Liver (tissue), 9 donors: Measurements from ENCODE around the gene PRR20E. TPM values are rescaled to one million over a fixed set of nuclear protein-coding genes. Genes with fewer than 3 reads are reported as not detected.
"Not testable (repeated sequence)": the region's sequence is repeated elsewhere in the genome, so short reads cannot be mapped to it uniquely, and the experiment has no call there.

Source experiments
- DNase-seq: peaks from one replicate; pipeline ENCODE4 v3.0.0-alpha.2; 2017; ENCODE audit warnings: low spot score
- H3K27ac ChIP-seq, 2 donors: one replicate each; pipeline ENCODE4 v1.7.0; 2013; ENCODE audit warnings: inconsistent platforms in 2 of 2, low read length in 2 of 2, control low read depth in 1 of 2, low read depth in 1 of 2, mild to moderate bottlenecking in 1 of 2
- H3K27me3 ChIP-seq, 4 donors: one replicate each; pipeline versions ENCODE4 v1.6.1 to v1.7.0; 2013; ENCODE audit warnings: low read length in 3 of 4, inconsistent platforms in 1 of 4, mild to moderate bottlenecking in 1 of 4, moderate library complexity in 1 of 4; ENCODE audit not compliant: control insufficient read depth in 4 of 4, insufficient read depth in 4 of 4
- H3K36me3 ChIP-seq, 4 donors: one replicate each; pipeline versions ENCODE4 v1.6.1 to v1.7.0; 2013; ENCODE audit warnings: low read length in 3 of 4, mild to moderate bottlenecking in 3 of 4, low read depth in 1 of 4, moderate library complexity in 1 of 4; ENCODE audit not compliant: control insufficient read depth in 4 of 4, insufficient read depth in 3 of 4
- H3K4me1 ChIP-seq, 4 donors: one replicate each; pipeline versions ENCODE4 v1.6.1 to v1.7.0; 2013; ENCODE audit warnings: low read length in 3 of 4, mild to moderate bottlenecking in 3 of 4, moderate library complexity in 1 of 4; ENCODE audit not compliant: control insufficient read depth in 4 of 4, insufficient read depth in 4 of 4
- H3K4me3 ChIP-seq, 3 donors: one replicate each; pipeline versions ENCODE4 v1.6.1 to v1.7.0; 2013; ENCODE audit warnings: low read length in 3 of 3, control low read depth in 1 of 3, low read depth in 1 of 3, mild to moderate bottlenecking in 1 of 3
- H3K9ac ChIP-seq, 2 donors: one replicate each; pipeline ENCODE4 v1.7.0; 2013; ENCODE audit warnings: low read length in 2 of 2, mild to moderate bottlenecking in 2 of 2, moderate library complexity in 2 of 2, control low read depth in 1 of 2, low read depth in 1 of 2
- H3K9me3 ChIP-seq, 4 donors: one replicate each; pipeline versions ENCODE4 v1.6.1 to v1.7.0; 2013; ENCODE audit warnings: low read length in 3 of 4; ENCODE audit not compliant: control insufficient read depth in 4 of 4
- EGR1 ChIP-seq, 2 donors: IDR thresholded peaks; 2 replicates each; pipeline ENCODE4 v1.6.1; 2016 to 2018; ENCODE audit warnings: antibody characterized with exemption in 2 of 2, low read depth in 2 of 2
- FOXA1 ChIP-seq: IDR thresholded peaks from 2 replicates; pipeline ENCODE4 v1.6.1; 2016; ENCODE audit warnings: antibody characterized with exemption
- FOXA2 ChIP-seq: IDR thresholded peaks from 2 replicates; pipeline ENCODE4 v1.6.1; 2016; ENCODE audit warnings: antibody characterized with exemption
- GABPA ChIP-seq, 2 donors: IDR thresholded peaks in 1 of 2; conservative IDR thresholded peaks in 1 of 2; 2 replicates each; pipeline ENCODE4 v1.6.1; 2016; ENCODE audit warnings: antibody characterized with exemption in 2 of 2, mild to moderate bottlenecking in 1 of 2, moderate library complexity in 1 of 2
- HNF4A ChIP-seq, 2 donors: conservative IDR thresholded peaks; 2 replicates each; pipeline ENCODE4 v1.6.1; 2016; ENCODE audit warnings: antibody characterized with exemption in 2 of 2, mild to moderate bottlenecking in 2 of 2
- HNF4G ChIP-seq: IDR thresholded peaks from 2 replicates; pipeline ENCODE4 v1.6.1; 2016; ENCODE audit warnings: antibody characterized with exemption
- JUND ChIP-seq, 2 donors: IDR thresholded peaks; 2 replicates each; pipeline ENCODE4 v1.6.1; 2016; ENCODE audit warnings: antibody characterized with exemption in 2 of 2
- NR2F2 ChIP-seq: IDR thresholded peaks from 2 replicates; pipeline ENCODE4 v1.6.1; 2016; ENCODE audit warnings: antibody characterized with exemption
- RAD21 ChIP-seq, 2 donors: IDR thresholded peaks; 2 replicates each; pipeline ENCODE4 v1.6.1; 2016; ENCODE audit warnings: antibody characterized with exemption in 2 of 2, mild to moderate bottlenecking in 2 of 2
- RXRA ChIP-seq, 2 donors: IDR thresholded peaks; 2 replicates each; pipeline ENCODE4 v1.6.1; 2017 to 2018; ENCODE audit warnings: antibody characterized with exemption in 2 of 2, mild to moderate bottlenecking in 1 of 2
- SP1 ChIP-seq: IDR thresholded peaks from 2 replicates; pipeline ENCODE4 v1.6.1; 2018; ENCODE audit warnings: antibody characterized with exemption, mild to moderate bottlenecking
- TAF1 ChIP-seq: conservative IDR thresholded peaks from 2 replicates; pipeline ENCODE4 v1.6.1; 2016; ENCODE audit warnings: antibody characterized with exemption, mild to moderate bottlenecking
- WGBS: extraction: QIAGEN DNeasy Blood & Tissue Kit; methylation state at CpG from one replicate; pipeline ENCODE4 v1.1.7; 2013; 5-methylcytosine and 5-hydroxymethylcytosine counted together
- polyA plus RNA-seq, 2 donors: library from polyadenylated mRNA; stranded (reverse) in 1 of 2; unstranded in 1 of 2; fragments of 200-250 nt in 1 of 2; fragments of >200 nt in 1 of 2; fragmentation: Nextera tagmentation in 1 of 2; extraction: Ambion mirVana in 1 of 2; gene quantifications; one replicate each; pipeline versions ENCODE4 v1.2.1 to v1.2.3, GENCODE V29; 2013 to 2015
- total RNA-seq, 2 donors: library from RNA; depleted of rRNA; stranded (reverse); fragments of >200 nt; gene quantifications; one replicate each; pipeline ENCODE4 v1.2.3, GENCODE V29; 2014
- TF ChIP-seq, protein P1 (sequence below): IDR thresholded peaks from 2 replicates; pipeline ENCODE4 v1.6.1; 2016; ENCODE audit warnings: antibody characterized with exemption
- TF ChIP-seq, protein P2 (sequence below): IDR thresholded peaks from 2 replicates; pipeline ENCODE4 v1.6.1; 2016; ENCODE audit warnings: antibody characterized with exemption
- TF ChIP-seq, protein P3 (sequence below): IDR thresholded peaks from 2 replicates; pipeline ENCODE4 v1.6.1; 2016; ENCODE audit warnings: antibody characterized with exemption, mild to moderate bottlenecking
- TF ChIP-seq, protein P4 (sequence below): fragments of 150-350 bp; IDR thresholded peaks from 2 replicates; pipeline ENCODE4 v1.5.1; 2017; ENCODE audit warnings: improper control_type of control experiment, low read depth, low read length; ENCODE audit not compliant: missing input control
- TF ChIP-seq, protein P5 (sequence below): IDR thresholded peaks from 2 replicates; pipeline ENCODE4 v1.6.1; 2016; ENCODE audit warnings: antibody characterized with exemption
- donor health status: healthy.
- donor health status: healthy.
- donor health status: healthy.
- donor health status: healthy.
- donor health status: healthy.

PRR20E gene
- total and polyA plus RNA-seq, 4 donors, result not detected

DNA sequence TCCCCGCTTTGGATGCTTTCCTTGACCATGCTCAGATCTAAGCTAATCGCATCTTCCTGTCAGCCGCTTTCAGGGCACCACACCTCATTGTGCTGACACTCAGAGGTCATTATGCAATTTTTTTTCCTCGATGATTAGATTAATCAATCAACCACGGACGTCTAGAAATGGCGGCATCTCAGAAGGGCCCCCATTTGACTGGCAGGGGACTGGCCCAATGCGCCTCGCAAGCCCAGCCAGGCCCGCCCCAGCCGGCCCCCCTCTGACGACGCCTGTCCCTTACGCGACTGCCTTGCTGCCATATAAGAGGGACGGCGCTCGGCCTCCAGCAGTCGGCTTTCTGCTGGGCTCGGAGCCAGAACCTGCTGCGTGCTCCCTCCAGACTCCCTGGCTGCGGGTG, 6.7 kb upstream of the PRR20E start, which contains the start of gene PRR20D:
Gene PRR20D, plus strand, starts transcription at position 301 of the 400 bp plus-strand sequence. CDS start 387 bp downstream, outside the sequence.
- H3K4me3 ChIP-seq, DNase-seq, H3K4me1 ChIP-seq, H3K27me3 ChIP-seq, H3K9ac ChIP-seq, H3K27ac ChIP-seq, H3K36me3 ChIP-seq, H3K9me3 ChIP-seq: not testable (repeated sequence)
- WGBS, result no CpG with 5 or more reads among the region's 22 CpGs

DNA sequence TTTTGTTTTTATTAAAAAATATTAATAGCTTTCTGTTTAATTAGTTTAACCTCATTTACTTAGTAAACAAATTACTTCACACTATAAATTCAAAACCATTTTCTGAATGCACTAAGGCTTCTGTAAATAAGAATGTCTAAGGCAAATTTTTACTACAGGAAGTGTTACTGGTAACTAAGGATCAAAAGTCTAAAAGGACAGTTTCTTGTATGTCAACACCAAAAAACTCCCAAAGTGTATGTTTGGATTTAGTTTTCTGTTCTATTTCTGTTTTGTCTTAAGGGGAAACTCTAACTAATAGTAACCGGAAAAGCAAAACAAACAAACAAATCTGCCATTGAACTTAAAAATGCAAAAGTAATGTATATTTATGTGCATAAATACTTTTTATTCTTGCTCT, 24.7 kb downstream of the PRR20E start:
- H3K9me3 ChIP-seq, result no peaks in the 10 kb centered on the region
- TF ChIP-seq NR2F2 (no peak), FOXA2 (peak; percentile 20), HNF4A (conservative IDR thresholded peaks at IDR 0.05) (peak in 1 of 2 donors; percentile 64)
- 35% methylated on average over 1 of the region's 1 CpG for WGBS

DNA sequence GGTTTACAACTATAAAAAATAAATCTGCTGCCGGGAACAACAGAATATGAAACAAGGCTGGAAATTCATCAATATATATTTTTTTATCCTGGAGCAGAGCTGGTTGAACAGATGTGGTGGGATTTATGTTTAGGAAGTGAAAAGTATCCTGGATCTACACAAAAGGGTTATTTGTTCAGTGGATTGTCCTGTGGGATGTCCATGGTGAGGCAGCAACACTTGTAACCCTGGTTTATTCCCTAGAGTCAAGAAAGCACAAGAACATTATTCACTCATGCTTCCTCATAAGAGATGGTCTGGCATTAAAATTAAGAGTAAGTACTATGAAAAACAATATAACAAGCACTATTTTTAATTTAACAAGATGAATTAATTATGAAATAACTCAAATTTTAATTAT, 46.0 kb downstream of the PRR20E start:
- no peak overlapping the region for H3K9ac ChIP-seq
- no peak overlapping the region for H3K4me3 ChIP-seq
- no peak overlapping the region for H3K27ac ChIP-seq
- WGBS, result 95% methylated on average over 1 of the region's 1 CpG
- TF ChIP-seq, protein P1, sequence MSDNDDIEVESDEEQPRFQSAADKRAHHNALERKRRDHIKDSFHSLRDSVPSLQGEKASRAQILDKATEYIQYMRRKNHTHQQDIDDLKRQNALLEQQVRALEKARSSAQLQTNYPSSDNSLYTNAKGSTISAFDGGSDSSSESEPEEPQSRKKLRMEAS, result no peak
- TF ChIP-seq JUND (IDR thresholded peaks at IDR 0.05) (no peak), EGR1 (IDR thresholded peaks at IDR 0.05; ENCODE audit: low read depth in 2 of 2) (no peak), NR2F2 (no peak), RAD21 (IDR thresholded peaks at IDR 0.05) (no peak), GABPA (IDR thresholded peaks at IDR 0.05 in 1 of 2, conservative IDR thresholded peaks at IDR 0.05 in 1 of 2) (no peak), FOXA1 (no peak), RXRA (IDR thresholded peaks at IDR 0.05) (no peak), HNF4A (conservative IDR thresholded peaks at IDR 0.05) (no peak), HNF4G (no peak), TAF1 (no peak), FOXA2 (no peak), SP1 (no peak)
- TF ChIP-seq, protein P2, sequence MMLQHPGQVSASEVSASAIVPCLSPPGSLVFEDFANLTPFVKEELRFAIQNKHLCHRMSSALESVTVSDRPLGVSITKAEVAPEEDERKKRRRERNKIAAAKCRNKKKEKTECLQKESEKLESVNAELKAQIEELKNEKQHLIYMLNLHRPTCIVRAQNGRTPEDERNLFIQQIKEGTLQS, result no peak
- TF ChIP-seq, protein P3, sequence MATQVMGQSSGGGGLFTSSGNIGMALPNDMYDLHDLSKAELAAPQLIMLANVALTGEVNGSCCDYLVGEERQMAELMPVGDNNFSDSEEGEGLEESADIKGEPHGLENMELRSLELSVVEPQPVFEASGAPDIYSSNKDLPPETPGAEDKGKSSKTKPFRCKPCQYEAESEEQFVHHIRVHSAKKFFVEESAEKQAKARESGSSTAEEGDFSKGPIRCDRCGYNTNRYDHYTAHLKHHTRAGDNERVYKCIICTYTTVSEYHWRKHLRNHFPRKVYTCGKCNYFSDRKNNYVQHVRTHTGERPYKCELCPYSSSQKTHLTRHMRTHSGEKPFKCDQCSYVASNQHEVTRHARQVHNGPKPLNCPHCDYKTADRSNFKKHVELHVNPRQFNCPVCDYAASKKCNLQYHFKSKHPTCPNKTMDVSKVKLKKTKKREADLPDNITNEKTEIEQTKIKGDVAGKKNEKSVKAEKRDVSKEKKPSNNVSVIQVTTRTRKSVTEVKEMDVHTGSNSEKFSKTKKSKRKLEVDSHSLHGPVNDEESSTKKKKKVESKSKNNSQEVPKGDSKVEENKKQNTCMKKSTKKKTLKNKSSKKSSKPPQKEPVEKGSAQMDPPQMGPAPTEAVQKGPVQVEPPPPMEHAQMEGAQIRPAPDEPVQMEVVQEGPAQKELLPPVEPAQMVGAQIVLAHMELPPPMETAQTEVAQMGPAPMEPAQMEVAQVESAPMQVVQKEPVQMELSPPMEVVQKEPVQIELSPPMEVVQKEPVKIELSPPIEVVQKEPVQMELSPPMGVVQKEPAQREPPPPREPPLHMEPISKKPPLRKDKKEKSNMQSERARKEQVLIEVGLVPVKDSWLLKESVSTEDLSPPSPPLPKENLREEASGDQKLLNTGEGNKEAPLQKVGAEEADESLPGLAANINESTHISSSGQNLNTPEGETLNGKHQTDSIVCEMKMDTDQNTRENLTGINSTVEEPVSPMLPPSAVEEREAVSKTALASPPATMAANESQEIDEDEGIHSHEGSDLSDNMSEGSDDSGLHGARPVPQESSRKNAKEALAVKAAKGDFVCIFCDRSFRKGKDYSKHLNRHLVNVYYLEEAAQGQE, result no peak
- TF ChIP-seq, protein P4, sequence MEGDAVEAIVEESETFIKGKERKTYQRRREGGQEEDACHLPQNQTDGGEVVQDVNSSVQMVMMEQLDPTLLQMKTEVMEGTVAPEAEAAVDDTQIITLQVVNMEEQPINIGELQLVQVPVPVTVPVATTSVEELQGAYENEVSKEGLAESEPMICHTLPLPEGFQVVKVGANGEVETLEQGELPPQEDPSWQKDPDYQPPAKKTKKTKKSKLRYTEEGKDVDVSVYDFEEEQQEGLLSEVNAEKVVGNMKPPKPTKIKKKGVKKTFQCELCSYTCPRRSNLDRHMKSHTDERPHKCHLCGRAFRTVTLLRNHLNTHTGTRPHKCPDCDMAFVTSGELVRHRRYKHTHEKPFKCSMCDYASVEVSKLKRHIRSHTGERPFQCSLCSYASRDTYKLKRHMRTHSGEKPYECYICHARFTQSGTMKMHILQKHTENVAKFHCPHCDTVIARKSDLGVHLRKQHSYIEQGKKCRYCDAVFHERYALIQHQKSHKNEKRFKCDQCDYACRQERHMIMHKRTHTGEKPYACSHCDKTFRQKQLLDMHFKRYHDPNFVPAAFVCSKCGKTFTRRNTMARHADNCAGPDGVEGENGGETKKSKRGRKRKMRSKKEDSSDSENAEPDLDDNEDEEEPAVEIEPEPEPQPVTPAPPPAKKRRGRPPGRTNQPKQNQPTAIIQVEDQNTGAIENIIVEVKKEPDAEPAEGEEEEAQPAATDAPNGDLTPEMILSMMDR, result no peak
- TF ChIP-seq, protein P5, sequence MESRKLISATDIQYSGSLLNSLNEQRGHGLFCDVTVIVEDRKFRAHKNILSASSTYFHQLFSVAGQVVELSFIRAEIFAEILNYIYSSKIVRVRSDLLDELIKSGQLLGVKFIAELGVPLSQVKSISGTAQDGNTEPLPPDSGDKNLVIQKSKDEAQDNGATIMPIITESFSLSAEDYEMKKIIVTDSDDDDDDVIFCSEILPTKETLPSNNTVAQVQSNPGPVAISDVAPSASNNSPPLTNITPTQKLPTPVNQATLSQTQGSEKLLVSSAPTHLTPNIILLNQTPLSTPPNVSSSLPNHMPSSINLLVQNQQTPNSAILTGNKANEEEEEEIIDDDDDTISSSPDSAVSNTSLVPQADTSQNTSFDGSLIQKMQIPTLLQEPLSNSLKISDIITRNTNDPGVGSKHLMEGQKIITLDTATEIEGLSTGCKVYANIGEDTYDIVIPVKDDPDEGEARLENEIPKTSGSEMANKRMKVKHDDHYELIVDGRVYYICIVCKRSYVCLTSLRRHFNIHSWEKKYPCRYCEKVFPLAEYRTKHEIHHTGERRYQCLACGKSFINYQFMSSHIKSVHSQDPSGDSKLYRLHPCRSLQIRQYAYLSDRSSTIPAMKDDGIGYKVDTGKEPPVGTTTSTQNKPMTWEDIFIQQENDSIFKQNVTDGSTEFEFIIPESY, result no peak
- no peaks in the 10 kb centered on the region for H3K36me3 ChIP-seq
- no peak for DNase-seq
- H3K27me3 ChIP-seq, result no peaks in the 10 kb centered on the region
- no peaks in the 10 kb centered on the region for H3K4me1 ChIP-seq
- H3K9me3 ChIP-seq, result no peaks in the 10 kb centered on the region

More for the DNA sequence above, 24.7 kb downstream of the PRR20E start:
- H3K36me3 ChIP-seq, result no peaks in the 10 kb centered on the region
- DNase-seq, result no peak
- no peak overlapping the region for H3K9ac ChIP-seq
- H3K27me3 ChIP-seq, result no peaks in the 10 kb centered on the region
- no peaks in the 10 kb centered on the region for H3K4me1 ChIP-seq
- H3K27ac ChIP-seq, result no peak overlapping the region
- H3K4me3 ChIP-seq, result no peak overlapping the region
